Mononuclear cell (primary cell): ENCODE measurements around the gene RAP2B. TPM values are rescaled to one million over a fixed set of nuclear protein-coding genes. Genes with fewer than 3 reads are reported as not detected.
"Not testable (repeated sequence)": the region's sequence is repeated elsewhere in the genome, so short reads cannot be mapped to it uniquely, and the experiment has no call there.

Experiments used
- H3K27me3 ChIP-seq: 2 replicates; pipeline ENCODE4 v1.6.0; 2011; ENCODE audit warnings: low read length, control low read depth; ENCODE audit not compliant: insufficient read depth
- H3K4me1 ChIP-seq: 2 replicates; pipeline ENCODE4 v1.5.1; 2011; ENCODE audit warnings: mild to moderate bottlenecking, low read length, control low read depth; ENCODE audit not compliant: insufficient read depth
- H3K4me3 ChIP-seq: 2 replicates; pipeline ENCODE4 v1.5.1; 2011; ENCODE audit warnings: mild to moderate bottlenecking, low read length, moderate library complexity
- H3K9me3 ChIP-seq: 2 replicates; pipeline ENCODE4 v1.5.1; 2011; ENCODE audit warnings: low read depth, mild to moderate bottlenecking, control low read depth, low read length
- total RNA-seq: library from RNA; depleted of rRNA; stranded (reverse); fragments of >200 nt; gene quantifications from one replicate; pipeline ENCODE4 v1.2.3, GENCODE V29; 2012

RAP2B gene
- total RNA-seq, 1 donor: 30.3 TPM

- Histone ChIP-seq H3K4me1 (peaks cover 12% of the 10 kb centered on the region), H3K4me3 (no peak overlapping the region), H3K27me3 (no peaks in the 10 kb centered on the region), H3K9me3 (no peaks in the 10 kb centered on the region)
Measured at GRCh38 chr3:153146191-153147053, 15.6 kb upstream of the RAP2B start.

GRCh38 chr3:153150991-153151390, 11.0 kb upstream of the RAP2B start:
- Histone ChIP-seq H3K27me3 (no peaks in the 10 kb centered on the region), H3K9me3 (no peaks in the 10 kb centered on the region), H3K4me1 (no peaks in the 10 kb centered on the region), H3K4me3 (no peak overlapping the region)

- not testable (repeated sequence) for H3K9me3 ChIP-seq, H3K4me3 ChIP-seq, H3K4me1 ChIP-seq, H3K27me3 ChIP-seq
Measured at GRCh38 chr3:153155786-153156185, 6.2 kb upstream of the RAP2B start.

- no peak overlapping the region for H3K4me3 ChIP-seq
- H3K27me3 ChIP-seq: no peaks in the 10 kb centered on the region
- H3K4me1 ChIP-seq: peaks cover 9% of the 10 kb centered on the region
- no peaks in the 10 kb centered on the region for H3K9me3 ChIP-seq
Measured at GRCh38 chr3:153158189-153158588, 3.8 kb upstream of the RAP2B start.

GRCh38 chr3:153158961-153159735, 2.9 kb upstream of the RAP2B start:
- Histone ChIP-seq H3K4me1 (peaks cover 18% of the 10 kb centered on the region), H3K4me3 (no peak overlapping the region), H3K9me3 (no peaks in the 10 kb centered on the region), H3K27me3 (no peaks in the 10 kb centered on the region)

- H3K4me1 ChIP-seq: peaks cover 24% of the 10 kb centered on the region
- no peaks in the 10 kb centered on the region for H3K27me3 ChIP-seq
- H3K4me3 ChIP-seq: peak overlapping the region; percentile 95
- H3K9me3 ChIP-seq: no peaks in the 10 kb centered on the region
Measured at GRCh38 chr3:153159771-153160397, 2.1 kb upstream of the RAP2B start.

- Histone ChIP-seq H3K4me1 (peaks cover 28% of the 10 kb centered on the region), H3K4me3 (peak overlapping the region; percentile 95), H3K27me3 (no peaks in the 10 kb centered on the region), H3K9me3 (no peaks in the 10 kb centered on the region)
Measured at GRCh38 chr3:153160451-153161137, 1.4 kb upstream of the RAP2B start.

GRCh38 chr3:153161138-153161713, 800 bp upstream of the RAP2B start:
- no peaks in the 10 kb centered on the region for H3K9me3 ChIP-seq
- peak overlapping the region; percentile 95 for H3K4me3 ChIP-seq
- no peaks in the 10 kb centered on the region for H3K27me3 ChIP-seq
- H3K4me1 ChIP-seq: peaks cover 35% of the 10 kb centered on the region

- Histone ChIP-seq H3K4me1 (peaks cover 45% of the 10 kb centered on the region), H3K4me3 (peak overlapping the region; percentile 95), H3K9me3 (no peaks in the 10 kb centered on the region), H3K27me3 (no peaks in the 10 kb centered on the region)
Measured at GRCh38 chr3:153162513-153163392, 727 bp downstream of the RAP2B start.

- Histone ChIP-seq H3K4me3 (peak overlapping the region; percentile 95), H3K9me3 (no peaks in the 10 kb centered on the region), H3K27me3 (no peaks in the 10 kb centered on the region), H3K4me1 (peaks cover 45% of the 10 kb centered on the region)
Measured at GRCh38 chr3:153163393-153163724, 1.3 kb downstream of the RAP2B start.

- Histone ChIP-seq H3K27me3 (no peaks in the 10 kb centered on the region), H3K4me1 (peaks cover 45% of the 10 kb centered on the region), H3K9me3 (no peaks in the 10 kb centered on the region), H3K4me3 (peak overlapping the region; percentile 95)
Measured at GRCh38 chr3:153163756-153164550, 1.9 kb downstream of the RAP2B start.

- Histone ChIP-seq H3K27me3 (no peaks in the 10 kb centered on the region), H3K4me1 (peaks cover 39% of the 10 kb centered on the region), H3K9me3 (no peaks in the 10 kb centered on the region), H3K4me3 (peak overlapping the region; percentile 17)
Measured at GRCh38 chr3:153165261-153165681, 3.2 kb downstream of the RAP2B start.

GRCh38 chr3:153166206-153166605, 4.2 kb downstream of the RAP2B start:
- Histone ChIP-seq H3K4me3 (peak overlapping the region; percentile 17), H3K4me1 (peaks cover 39% of the 10 kb centered on the region), H3K9me3 (no peaks in the 10 kb centered on the region), H3K27me3 (no peaks in the 10 kb centered on the region)
